Measurements from ENCODE around the gene FLOT1.

DNA sequence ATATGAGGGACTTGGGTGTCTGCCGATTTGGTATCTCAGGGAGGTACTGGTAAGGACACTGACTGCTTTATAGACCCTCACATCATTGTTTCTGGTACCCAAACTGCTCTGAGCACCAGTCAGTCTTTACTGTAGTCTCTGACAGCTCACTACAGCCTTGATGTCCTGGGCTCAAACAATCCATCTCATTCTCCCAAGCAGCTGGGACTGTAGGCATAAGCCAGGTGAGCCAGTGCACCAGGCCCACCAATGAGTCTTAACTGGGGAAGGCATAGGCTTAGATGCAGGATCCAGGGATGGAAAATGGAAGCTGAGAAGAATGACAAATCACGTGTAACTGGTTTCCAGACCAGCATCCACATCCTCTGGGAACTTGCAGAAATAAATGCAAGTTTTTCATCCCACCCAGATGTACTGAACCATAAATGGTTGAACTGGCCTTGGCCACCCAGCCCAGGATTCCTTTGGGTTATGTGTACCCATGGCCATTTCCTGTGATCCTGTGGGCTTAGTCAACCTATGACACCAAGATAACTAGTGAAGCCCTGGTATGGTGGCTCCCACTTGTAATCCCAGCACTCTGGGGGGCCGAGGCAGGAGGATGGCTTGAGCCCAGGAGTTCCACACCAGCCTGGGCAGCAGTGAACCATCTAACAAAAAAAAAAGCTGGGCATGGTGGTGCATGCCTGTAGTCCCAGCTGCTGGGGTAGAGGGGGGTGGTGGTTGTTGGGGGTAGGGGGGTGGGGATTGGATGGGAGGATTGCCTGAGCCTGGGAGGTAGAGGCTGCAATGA, 16.6 kb downstream of the FLOT1 start:
- TF ChIP-seq POLR2A (IDR thresholded peaks at IDR 0.05) = no peak
- TF ChIP-seq, protein P1, sequence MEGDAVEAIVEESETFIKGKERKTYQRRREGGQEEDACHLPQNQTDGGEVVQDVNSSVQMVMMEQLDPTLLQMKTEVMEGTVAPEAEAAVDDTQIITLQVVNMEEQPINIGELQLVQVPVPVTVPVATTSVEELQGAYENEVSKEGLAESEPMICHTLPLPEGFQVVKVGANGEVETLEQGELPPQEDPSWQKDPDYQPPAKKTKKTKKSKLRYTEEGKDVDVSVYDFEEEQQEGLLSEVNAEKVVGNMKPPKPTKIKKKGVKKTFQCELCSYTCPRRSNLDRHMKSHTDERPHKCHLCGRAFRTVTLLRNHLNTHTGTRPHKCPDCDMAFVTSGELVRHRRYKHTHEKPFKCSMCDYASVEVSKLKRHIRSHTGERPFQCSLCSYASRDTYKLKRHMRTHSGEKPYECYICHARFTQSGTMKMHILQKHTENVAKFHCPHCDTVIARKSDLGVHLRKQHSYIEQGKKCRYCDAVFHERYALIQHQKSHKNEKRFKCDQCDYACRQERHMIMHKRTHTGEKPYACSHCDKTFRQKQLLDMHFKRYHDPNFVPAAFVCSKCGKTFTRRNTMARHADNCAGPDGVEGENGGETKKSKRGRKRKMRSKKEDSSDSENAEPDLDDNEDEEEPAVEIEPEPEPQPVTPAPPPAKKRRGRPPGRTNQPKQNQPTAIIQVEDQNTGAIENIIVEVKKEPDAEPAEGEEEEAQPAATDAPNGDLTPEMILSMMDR (IDR thresholded peaks at IDR 0.05) = no peak
